Body of pancreas (tissue), 4 donors: Measurements from ENCODE around the gene RAB7A. TPM values are rescaled to one million over a fixed set of nuclear protein-coding genes. Genes with fewer than 3 reads are reported as not detected.

Experiments
- ATAC-seq: fragments of 150-250 bp; one replicate; pipeline ENCODE4 v1.9.1; 2016
- DNase-seq, 4 donors: peaks; one replicate each; pipeline ENCODE4 v3.0.0-alpha.2; 2019
- H3K27ac ChIP-seq, 4 donors: fragments of 200-600 bp; sonication (generic); 1 replicate in 3 of 4; 2 replicates in 1 of 4; pipeline versions ENCODE4 v1.5.1 to v1.6.1; 2016 to 2019; ENCODE audit warnings: mild to moderate bottlenecking in 1 of 4, mixed read lengths in 1 of 4, moderate library complexity in 1 of 4
- H3K27me3 ChIP-seq, 2 donors: fragments of 200-600 bp; sonication (generic); one replicate each; pipeline ENCODE4 v1.6.0; 2016; ENCODE audit warnings: mild to moderate bottlenecking in 1 of 2
- H3K36me3 ChIP-seq, 2 donors: fragments of 200-600 bp; sonication (generic); replicated peaks in 1 of 2; 2 replicates each; pipeline ENCODE4 v1.5.1; 2016; ENCODE audit warnings: low read depth in 2 of 2; ENCODE audit not compliant: insufficient read depth in 1 of 2
- H3K4me1 ChIP-seq: fragments of 200-600 bp; sonication (generic); one replicate; pipeline ENCODE4 v1.6.0; 2016
- H3K4me3 ChIP-seq, 2 donors: fragments of 200-600 bp; sonication (generic); 1 replicate in 1 of 2; 2 replicates in 1 of 2; pipeline ENCODE4 v1.5.1; 2016 to 2019
- H3K9me3 ChIP-seq, 3 donors: fragments of 200-600 bp; sonication (generic); 1 replicate in 2 of 3; 2 replicates in 1 of 3; pipeline ENCODE4 v1.5.1; 2016
- CTCF ChIP-seq, 7 experiments: fragments of 450-650 bp in 4 of 7; fragments of 200-600 bp in 3 of 7; sonication (generic) in 3 of 7; IDR thresholded peaks; one replicate each; pipeline ENCODE4 v1.5.1; 2016 to 2019; ENCODE audit warnings: antibody characterized with exemption in 7 of 7
- POLR2A ChIP-seq, 3 donors: fragments of 450-650 bp; IDR thresholded peaks; one replicate each; pipeline ENCODE4 v1.6.1; 2016; ENCODE audit warnings: antibody characterized with exemption in 3 of 3, mild to moderate bottlenecking in 2 of 3
- WGBS, 2 donors: methylation state at CpG; one replicate each; pipeline ENCODE4 v1.1.5; 2017; 5-methylcytosine and 5-hydroxymethylcytosine counted together
- intact Hi-C: fragments of 100-400 bp; cut with DNase I; formaldehyde crosslinking; loops from one replicate; pipeline ENCODE4 v1.15.1; 2023
- total RNA-seq, 2 donors: library from RNA; depleted of rRNA; stranded (reverse); fragments of >200 nt; gene quantifications; one replicate each; pipeline ENCODE4 v1.1.0, GENCODE V29; 2016

Gene RAB7A
- total RNA-seq, 2 donors from 2014 or later, result 45.7 to 64.9 TPM

- ATAC-seq (no peak), DNase-seq (no peak)
- H3K4me3 ChIP-seq, result no peak overlapping the region
- no peak overlapping the region for H3K27ac ChIP-seq
- 77 to 84% methylated on average over 3 to 5 of the region's 5 CpGs for WGBS, 2 donors
- H3K27me3 ChIP-seq, result no peaks in the 10 kb centered on the region
- H3K4me1 ChIP-seq, result peaks cover 22% of the 10 kb centered on the region
- no peaks in the 10 kb centered on the region for H3K9me3 ChIP-seq
- intact Hi-C loops, result no loop called here
- no peaks in the 10 kb centered on the region for H3K36me3 ChIP-seq
- TF ChIP-seq POLR2A (IDR thresholded peaks at IDR 0.05), result no peak
- TF ChIP-seq CTCF (IDR thresholded peaks at IDR 0.05), result no peak
Measured at GRCh38 chr3:128760042-128760441, 34.1 kb downstream of the RAB7A start.

GRCh38 chr3:128760881-128761280 lies 34.9 kb downstream of the RAB7A start:
- Histone ChIP-seq H3K9me3 (no peaks in the 10 kb centered on the region), H3K4me1 (peaks cover 22% of the 10 kb centered on the region), H3K27ac (no peak overlapping the region), H3K36me3 (no peaks in the 10 kb centered on the region), H3K27me3 (no peaks in the 10 kb centered on the region), H3K4me3 (no peak overlapping the region)
- DNase-seq (no peak), ATAC-seq (no peak)
- WGBS, 2 donors, result 80 to 81% methylated on average over 3 of the region's 3 CpGs
- intact Hi-C loops, result no loop called here
- TF ChIP-seq CTCF (IDR thresholded peaks at IDR 0.05), result no peak
- TF ChIP-seq POLR2A (IDR thresholded peaks at IDR 0.05), result no peak

GRCh38 chr3:128761392-128761791 lies 35.4 kb downstream of the RAB7A start:
- Histone ChIP-seq H3K4me1 (peaks cover 22% of the 10 kb centered on the region), H3K36me3 (no peaks in the 10 kb centered on the region), H3K27me3 (no peaks in the 10 kb centered on the region), H3K9me3 (no peaks in the 10 kb centered on the region), H3K27ac (no peak overlapping the region), H3K4me3 (no peak overlapping the region)
- DNase-seq (no peak), ATAC-seq (no peak)
- intact Hi-C loops, result no loop called here
- TF ChIP-seq CTCF (IDR thresholded peaks at IDR 0.05) (no peak), POLR2A (IDR thresholded peaks at IDR 0.05) (no peak)

- ATAC-seq (no peak), DNase-seq (no peak)
- Histone ChIP-seq H3K36me3 (no peaks in the 10 kb centered on the region), H3K4me1 (peaks cover 29% of the 10 kb centered on the region), H3K9me3 (no peaks in the 10 kb centered on the region), H3K4me3 (no peak overlapping the region), H3K27ac (no peak overlapping the region), H3K27me3 (no peaks in the 10 kb centered on the region)
- TF ChIP-seq POLR2A (IDR thresholded peaks at IDR 0.05) (no peak), CTCF (IDR thresholded peaks at IDR 0.05) (no peak)
- 77 to 94% methylated on average over 5 of the region's 5 CpGs for WGBS, 2 donors
- intact Hi-C loops, result no loop called here
Measured at GRCh38 chr3:128763967-128764366, 38.0 kb downstream of the RAB7A start.

- WGBS, 2 donors, result 97% methylated on average over 25 to 30 of the region's 30 CpGs
- TF ChIP-seq CTCF (IDR thresholded peaks at IDR 0.05) (no peak), POLR2A (IDR thresholded peaks at IDR 0.05) (no peak)
- DNase-seq, result no peak
- H3K27me3 ChIP-seq, result no peaks in the 10 kb centered on the region
- no peak overlapping the region for H3K27ac ChIP-seq
- intact Hi-C loops, result no loop called here
- no peaks in the 10 kb centered on the region for H3K36me3 ChIP-seq
- H3K9me3 ChIP-seq, result no peaks in the 10 kb centered on the region
- ATAC-seq, result no peak
- H3K4me3 ChIP-seq, result no peak overlapping the region
- H3K4me1 ChIP-seq, result peaks cover 28% of the 10 kb centered on the region
Measured at GRCh38 chr3:128764863-128765262, 38.9 kb downstream of the RAB7A start.
